ENCODE data around the gene RUNX2.

Gene RUNX2

GRCh38 chr6:45439459-45439858 is 111.3 kb downstream of the RUNX2 start:
- Histone ChIP-seq H3K9ac (ENCODE audit: low read depth, low read length) (no peak overlapping the region), H3K9me3 (ENCODE audit: control insufficient read depth, insufficient read depth, low read length) (no peaks in the 10 kb centered on the region), H3K4me1 (ENCODE audit: insufficient read depth, low read length) (peaks cover 8% of the 10 kb centered on the region; the same call in 1 of the 2 replicates), H3K36me3 (ENCODE audit: insufficient read depth, low read length) (no peaks in the 10 kb centered on the region)

- Histone ChIP-seq H3K9me3 (ENCODE audit: control insufficient read depth, insufficient read depth, low read length) (no peaks in the 10 kb centered on the region), H3K4me1 (ENCODE audit: insufficient read depth, low read length) (peaks cover 11% of the 10 kb centered on the region; the same call in 1 of the 2 replicates), H3K9ac (ENCODE audit: low read depth, low read length) (no peak overlapping the region), H3K36me3 (ENCODE audit: insufficient read depth, low read length) (no peaks in the 10 kb centered on the region)
These were observed 111.8 kb downstream of the RUNX2 start for GRCh38 chr6:45439861-45440388.

- H3K9me3 ChIP-seq (ENCODE audit: control insufficient read depth, insufficient read depth, low read length), result no peaks in the 10 kb centered on the region
- H3K9ac ChIP-seq (ENCODE audit: low read depth, low read length), result no peak overlapping the region
- no peaks in the 10 kb centered on the region for H3K36me3 ChIP-seq (ENCODE audit: insufficient read depth, low read length)
- H3K4me1 ChIP-seq (ENCODE audit: insufficient read depth, low read length), result peaks cover 7% of the 10 kb centered on the region
These were observed 113.8 kb downstream of the RUNX2 start for GRCh38 chr6:45441851-45442453.

- no peaks in the 10 kb centered on the region for H3K9me3 ChIP-seq (ENCODE audit: control insufficient read depth, insufficient read depth, low read length)
- no peak overlapping the region for H3K9ac ChIP-seq (ENCODE audit: low read depth, low read length)
- no peaks in the 10 kb centered on the region for H3K36me3 ChIP-seq (ENCODE audit: insufficient read depth, low read length)
- H3K4me1 ChIP-seq (ENCODE audit: insufficient read depth, low read length), result peaks cover 9% of the 10 kb centered on the region
These were observed 114.6 kb downstream of the RUNX2 start for GRCh38 chr6:45442716-45443115.

- Histone ChIP-seq H3K9me3 (ENCODE audit: control insufficient read depth, insufficient read depth, low read length) (no peaks in the 10 kb centered on the region), H3K4me1 (ENCODE audit: insufficient read depth, low read length) (peaks cover 18% of the 10 kb centered on the region), H3K36me3 (ENCODE audit: insufficient read depth, low read length) (no peaks in the 10 kb centered on the region), H3K9ac (ENCODE audit: low read depth, low read length) (no peak overlapping the region)
These were observed 117.2 kb downstream of the RUNX2 start for GRCh38 chr6:45445364-45445748.

GRCh38 chr6:45445749-45446549 is 117.8 kb downstream of the RUNX2 start:
- Histone ChIP-seq H3K9ac (ENCODE audit: low read depth, low read length) (no peak overlapping the region; the same call in 1 of the 2 replicates), H3K9me3 (ENCODE audit: control insufficient read depth, insufficient read depth, low read length) (no peaks in the 10 kb centered on the region), H3K4me1 (ENCODE audit: insufficient read depth, low read length) (peaks cover 18% of the 10 kb centered on the region), H3K36me3 (ENCODE audit: insufficient read depth, low read length) (no peaks in the 10 kb centered on the region)

- H3K4me1 ChIP-seq (ENCODE audit: insufficient read depth, low read length), result peaks cover 18% of the 10 kb centered on the region
- no peaks in the 10 kb centered on the region for H3K9me3 ChIP-seq (ENCODE audit: control insufficient read depth, insufficient read depth, low read length)
- H3K36me3 ChIP-seq (ENCODE audit: insufficient read depth, low read length), result no peaks in the 10 kb centered on the region
- no peak overlapping the region for H3K9ac ChIP-seq (ENCODE audit: low read depth, low read length)
These were observed 118.9 kb downstream of the RUNX2 start for GRCh38 chr6:45447005-45447404.

- Histone ChIP-seq H3K9me3 (ENCODE audit: control insufficient read depth, insufficient read depth, low read length) (no peaks in the 10 kb centered on the region), H3K36me3 (ENCODE audit: insufficient read depth, low read length) (no peaks in the 10 kb centered on the region), H3K9ac (ENCODE audit: low read depth, low read length) (no peak overlapping the region), H3K4me1 (ENCODE audit: insufficient read depth, low read length) (peaks cover 18% of the 10 kb centered on the region)
These were observed 119.6 kb downstream of the RUNX2 start for GRCh38 chr6:45447716-45448115.

- H3K36me3 ChIP-seq (ENCODE audit: insufficient read depth, low read length), result no peaks in the 10 kb centered on the region
- no peaks in the 10 kb centered on the region for H3K9me3 ChIP-seq (ENCODE audit: control insufficient read depth, insufficient read depth, low read length)
- H3K4me1 ChIP-seq (ENCODE audit: insufficient read depth, low read length), result peaks cover 20% of the 10 kb centered on the region
- no peak overlapping the region for H3K9ac ChIP-seq (ENCODE audit: low read depth, low read length)
These were observed 120.6 kb downstream of the RUNX2 start for GRCh38 chr6:45448417-45449389.

- peaks cover 24% of the 10 kb centered on the region for H3K4me1 ChIP-seq (ENCODE audit: insufficient read depth, low read length)
- no peak overlapping the region for H3K9ac ChIP-seq (ENCODE audit: low read depth, low read length)
- H3K9me3 ChIP-seq (ENCODE audit: control insufficient read depth, insufficient read depth, low read length), result no peaks in the 10 kb centered on the region
- H3K36me3 ChIP-seq (ENCODE audit: insufficient read depth, low read length), result no peaks in the 10 kb centered on the region
These were observed 122.0 kb downstream of the RUNX2 start for GRCh38 chr6:45450132-45450531.

GRCh38 chr6:45450831-45451230 is 122.7 kb downstream of the RUNX2 start:
- no peaks in the 10 kb centered on the region for H3K9me3 ChIP-seq (ENCODE audit: control insufficient read depth, insufficient read depth, low read length)
- peaks cover 24% of the 10 kb centered on the region for H3K4me1 ChIP-seq (ENCODE audit: insufficient read depth, low read length)
- no peak overlapping the region for H3K9ac ChIP-seq (ENCODE audit: low read depth, low read length)
- H3K36me3 ChIP-seq (ENCODE audit: insufficient read depth, low read length), result no peaks in the 10 kb centered on the region

GRCh38 chr6:45454008-45454911 is 126.1 kb downstream of the RUNX2 start:
- H3K9me3 ChIP-seq (ENCODE audit: control insufficient read depth, insufficient read depth, low read length), result no peaks in the 10 kb centered on the region
- no peak overlapping the region for H3K9ac ChIP-seq (ENCODE audit: low read depth, low read length)
- H3K4me1 ChIP-seq (ENCODE audit: insufficient read depth, low read length), result peaks cover 13% of the 10 kb centered on the region
- H3K36me3 ChIP-seq (ENCODE audit: insufficient read depth, low read length), result no peaks in the 10 kb centered on the region

GRCh38 chr6:45455408-45455807 is 127.3 kb downstream of the RUNX2 start:
- peaks cover 9% of the 10 kb centered on the region for H3K4me1 ChIP-seq (ENCODE audit: insufficient read depth, low read length)
- H3K9me3 ChIP-seq (ENCODE audit: control insufficient read depth, insufficient read depth, low read length), result no peaks in the 10 kb centered on the region
- no peaks in the 10 kb centered on the region for H3K36me3 ChIP-seq (ENCODE audit: insufficient read depth, low read length)
- no peak overlapping the region for H3K9ac ChIP-seq (ENCODE audit: low read depth, low read length)

Measured in ES-I3 (cell line).